ENCODE data around the gene METAP2.

The METAP2 gene

GRCh38 chr12:95538006-95538405 lies 64.1 kb downstream of the METAP2 start:
- Mint-ChIP-seq H3K27ac (no peak overlapping the region), H3K4me3 (no peak overlapping the region), H3K36me3 (ENCODE audit: low read depth) (no peaks in the 10 kb centered on the region), H3K4me1 (no peaks in the 10 kb centered on the region), H3K27me3 (ENCODE audit: low read depth) (peaks cover 21% of the 10 kb centered on the region), H3K9me3 (no peaks in the 10 kb centered on the region)
- TF ChIP-seq, protein P1, sequence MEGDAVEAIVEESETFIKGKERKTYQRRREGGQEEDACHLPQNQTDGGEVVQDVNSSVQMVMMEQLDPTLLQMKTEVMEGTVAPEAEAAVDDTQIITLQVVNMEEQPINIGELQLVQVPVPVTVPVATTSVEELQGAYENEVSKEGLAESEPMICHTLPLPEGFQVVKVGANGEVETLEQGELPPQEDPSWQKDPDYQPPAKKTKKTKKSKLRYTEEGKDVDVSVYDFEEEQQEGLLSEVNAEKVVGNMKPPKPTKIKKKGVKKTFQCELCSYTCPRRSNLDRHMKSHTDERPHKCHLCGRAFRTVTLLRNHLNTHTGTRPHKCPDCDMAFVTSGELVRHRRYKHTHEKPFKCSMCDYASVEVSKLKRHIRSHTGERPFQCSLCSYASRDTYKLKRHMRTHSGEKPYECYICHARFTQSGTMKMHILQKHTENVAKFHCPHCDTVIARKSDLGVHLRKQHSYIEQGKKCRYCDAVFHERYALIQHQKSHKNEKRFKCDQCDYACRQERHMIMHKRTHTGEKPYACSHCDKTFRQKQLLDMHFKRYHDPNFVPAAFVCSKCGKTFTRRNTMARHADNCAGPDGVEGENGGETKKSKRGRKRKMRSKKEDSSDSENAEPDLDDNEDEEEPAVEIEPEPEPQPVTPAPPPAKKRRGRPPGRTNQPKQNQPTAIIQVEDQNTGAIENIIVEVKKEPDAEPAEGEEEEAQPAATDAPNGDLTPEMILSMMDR (IDR thresholded peaks at IDR 0.05; ENCODE audit: unreplicated experiment in 3 of 3), result no peak

DNA sequence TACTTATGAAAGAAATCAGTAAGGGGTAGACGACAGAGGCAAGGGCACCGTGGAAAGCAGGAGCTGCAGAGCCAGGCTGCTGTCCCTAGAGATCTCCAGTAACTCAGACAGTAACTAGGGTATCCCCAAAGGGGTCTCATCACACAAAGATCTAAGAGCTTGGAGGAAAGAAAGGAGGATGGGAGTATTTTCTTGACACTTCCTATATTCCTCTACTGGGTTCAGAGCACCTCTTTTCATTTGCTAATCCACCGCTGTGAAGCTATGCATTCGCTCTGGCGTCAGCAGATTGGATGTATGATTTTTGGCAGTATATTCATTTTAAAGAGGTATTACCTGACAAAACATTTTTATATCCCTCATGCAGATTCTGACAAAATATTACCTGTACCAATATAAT lies 64.7 kb downstream of the METAP2 start:
- H3K27ac Mint-ChIP-seq, result no peak overlapping the region
- no peaks in the 10 kb centered on the region for H3K36me3 Mint-ChIP-seq (ENCODE audit: low read depth)
- peaks cover 25% of the 10 kb centered on the region for H3K27me3 Mint-ChIP-seq (ENCODE audit: low read depth)
- no peak overlapping the region for H3K4me3 Mint-ChIP-seq
- TF ChIP-seq, protein P1 (IDR thresholded peaks at IDR 0.05; ENCODE audit: unreplicated experiment in 3 of 3), result no peak
- no peaks in the 10 kb centered on the region for H3K4me1 Mint-ChIP-seq
- no peaks in the 10 kb centered on the region for H3K9me3 Mint-ChIP-seq

DNA sequence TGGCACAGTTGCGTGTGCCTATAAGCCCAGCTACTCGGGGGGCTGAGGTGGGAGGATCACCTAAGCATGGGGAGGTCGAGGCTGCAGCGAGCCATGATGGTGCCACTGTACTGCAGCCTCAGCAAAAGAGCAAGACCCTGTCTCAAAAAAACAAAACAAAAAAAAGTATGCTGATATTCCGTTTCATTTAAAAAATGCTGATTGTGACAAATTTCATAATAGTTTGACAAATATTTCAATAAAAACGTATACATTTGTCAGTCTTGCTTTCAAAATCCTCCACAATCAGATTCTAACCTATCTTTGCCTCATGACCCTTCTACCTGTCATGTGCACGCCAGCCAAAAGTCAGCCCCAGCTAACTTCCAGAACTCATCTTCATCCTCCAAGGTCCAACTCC lies 67.5 kb downstream of the METAP2 start:
- Mint-ChIP-seq H3K27me3 (ENCODE audit: low read depth) (peaks cover 39% of the 10 kb centered on the region), H3K27ac (no peak overlapping the region), H3K9me3 (no peaks in the 10 kb centered on the region), H3K36me3 (ENCODE audit: low read depth) (no peaks in the 10 kb centered on the region), H3K4me3 (no peak overlapping the region), H3K4me1 (no peaks in the 10 kb centered on the region)
- TF ChIP-seq, protein P1 (IDR thresholded peaks at IDR 0.05; ENCODE audit: unreplicated experiment in 3 of 3), result no peak

DNA sequence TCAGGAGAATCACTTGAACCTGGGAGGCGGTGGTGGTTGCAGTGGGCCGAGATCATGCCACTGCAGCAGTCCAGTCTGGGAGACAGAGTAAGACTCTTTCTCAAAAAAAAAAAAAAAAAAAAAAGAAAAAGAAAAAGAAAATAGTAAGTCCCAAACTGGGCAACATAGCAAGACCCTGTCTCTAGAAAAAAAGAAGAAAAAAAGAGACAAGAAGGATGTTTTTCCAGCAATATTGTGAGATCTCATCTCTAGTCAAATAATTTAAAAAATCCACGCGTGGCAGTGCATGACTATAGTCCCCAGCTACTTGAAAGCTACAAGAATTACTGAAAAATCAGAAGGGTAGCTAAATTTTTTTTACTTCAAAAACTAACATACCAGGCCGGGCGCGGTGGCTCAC lies 69.4 kb downstream of the METAP2 start:
- Mint-ChIP-seq H3K27me3 (ENCODE audit: low read depth) (peaks cover 53% of the 10 kb centered on the region), H3K27ac (no peak overlapping the region), H3K4me1 (peaks cover 7% of the 10 kb centered on the region), H3K9me3 (no peaks in the 10 kb centered on the region), H3K4me3 (no peak overlapping the region), H3K36me3 (ENCODE audit: low read depth) (no peaks in the 10 kb centered on the region)
- TF ChIP-seq, protein P1 (IDR thresholded peaks at IDR 0.05; ENCODE audit: unreplicated experiment in 3 of 3), result no peak

GRCh38 chr12:95544756-95545155 lies 70.8 kb downstream of the METAP2 start:
- TF ChIP-seq, protein P1 (IDR thresholded peaks at IDR 0.05; ENCODE audit: unreplicated experiment in 3 of 3), result no peak
- Mint-ChIP-seq H3K36me3 (ENCODE audit: low read depth) (peaks cover 4% of the 10 kb centered on the region), H3K4me3 (no peak overlapping the region), H3K27me3 (ENCODE audit: low read depth) (peaks cover 62% of the 10 kb centered on the region), H3K9me3 (peaks cover 6% of the 10 kb centered on the region), H3K4me1 (peaks cover 7% of the 10 kb centered on the region), H3K27ac (no peak overlapping the region)

DNA sequence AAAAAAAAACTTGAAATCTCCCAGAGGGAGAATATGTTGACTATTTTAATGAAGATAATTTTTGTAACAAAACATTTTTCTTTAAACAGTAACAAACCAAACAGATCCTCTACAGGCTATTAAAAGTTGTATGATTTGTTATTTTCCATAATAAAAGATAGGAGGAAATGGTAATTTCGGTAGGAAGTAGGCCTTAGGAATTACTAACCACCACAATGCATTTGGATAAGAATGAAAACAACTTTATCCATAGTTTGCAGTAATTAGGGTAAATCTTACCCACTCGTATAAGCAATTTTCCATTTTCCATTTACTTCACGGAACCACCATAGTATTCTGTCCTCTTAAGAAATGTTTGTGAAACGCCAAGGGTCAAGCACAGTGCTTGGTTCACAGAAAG lies 71.4 kb downstream of the METAP2 start:
- Mint-ChIP-seq H3K9me3 (peaks cover 6% of the 10 kb centered on the region), H3K36me3 (ENCODE audit: low read depth) (peaks cover 4% of the 10 kb centered on the region), H3K27me3 (ENCODE audit: low read depth) (peaks cover 62% of the 10 kb centered on the region), H3K4me3 (no peak overlapping the region), H3K27ac (no peak overlapping the region), H3K4me1 (peaks cover 7% of the 10 kb centered on the region)
- TF ChIP-seq, protein P1 (IDR thresholded peaks at IDR 0.05; ENCODE audit: unreplicated experiment in 3 of 3), result no peak
